H1 (cell line): ENCODE data around the gene DPPA5. TPM values are rescaled to one million over a fixed set of nuclear protein-coding genes. Genes with fewer than 3 reads are reported as not detected.

ENCODE experiments used
- BCL11A ChIP-seq, 2 experiments: IDR thresholded peaks; one replicate each; pipeline ENCODE4 v1.6.1; 2011; ENCODE audit warnings: low read depth in 2 of 2, low read length in 2 of 2, mild to moderate bottlenecking in 2 of 2
- SIX5 ChIP-seq: IDR thresholded peaks from 2 replicates; pipeline ENCODE4 v1.6.1; 2011; ENCODE audit warnings: mild to moderate bottlenecking, low read depth, low read length
- SUZ12 ChIP-seq: fragments of 200-600 bp; sonication (generic); IDR thresholded peaks from 2 replicates; pipeline ENCODE4 v1.6.1; 2012; ENCODE audit warnings: mild to moderate bottlenecking, inconsistent platforms, low read length, moderate library complexity, mixed read lengths
- TAF1 ChIP-seq: IDR thresholded peaks from 2 replicates; pipeline ENCODE4 v1.6.1; 2011; ENCODE audit warnings: mild to moderate bottlenecking, low read depth, low read length
- TCF12 ChIP-seq: IDR thresholded peaks from 2 replicates; pipeline ENCODE4 v1.6.1; 2011; ENCODE audit warnings: low read depth, mild to moderate bottlenecking, low read length
- polyA plus RNA-seq, 7 experiments: library from polyadenylated mRNA; depleted of rRNA in 3 of 7; stranded (reverse) in 5 of 7; unstranded in 2 of 7; fragments of >200 nt in 5 of 7; fragments of 200-250 nt in 2 of 7; gene quantifications; 1 replicate in 5 of 7; 2 replicates in 1 of 7; 4 replicates in 1 of 7; pipeline versions ENCODE4 v1.2.1 to v1.2.3, GENCODE V29; 2011 to 2013; ENCODE audit warnings: missing spikeins in 2 of 7, mixed read lengths in 2 of 7
- total RNA-seq: library from RNA; stranded (reverse); fragmentation: NEBNext Ultra II Directional; extraction: Animal tissue kit (Norgen Biotek cat#: 25700); gene quantifications from 2 replicates; pipeline ENCODE4 v1.2.1, GENCODE V29; 2021

DPPA5 gene
- total and polyA plus RNA-seq, 2 of the 8 experiments (the other 6 are each of a cell fraction or from before 2014, with no cell fraction given) = 2.0 to 2.9 TPM

DNA sequence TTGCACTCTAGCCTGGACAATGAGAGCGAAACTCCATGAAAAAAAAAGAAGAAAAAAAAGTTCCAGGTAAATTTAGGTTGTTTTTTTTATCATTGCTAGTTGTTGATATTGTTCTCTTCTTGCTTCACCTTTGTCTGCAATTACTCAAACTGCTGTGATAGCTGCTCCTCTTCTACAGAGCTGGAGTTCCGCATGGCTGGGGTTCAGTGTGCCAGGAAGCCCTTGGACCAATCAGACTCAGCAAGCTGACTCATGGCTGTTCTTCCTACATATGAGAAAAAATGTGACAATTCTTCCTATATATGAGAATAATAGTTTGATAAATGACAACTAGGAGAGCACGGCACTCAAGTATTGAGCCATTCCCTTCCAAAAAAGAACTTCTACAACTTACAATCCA is 28.4 kb downstream of the DPPA5 start (continued):
- TF ChIP-seq BCL11A (IDR thresholded peaks at IDR 0.05; ENCODE audit: low read depth in 2 of 2, low read length in 2 of 2) (no peak), TCF12 (no peak), TAF1 (no peak), SIX5 (no peak), SUZ12 (no peak)
- TF ChIP-seq, all 59 proteins: peak for 0
